PC-3 (cell line): ENCODE results near the gene UBTD1. TPM values are rescaled to one million over a fixed set of nuclear protein-coding genes. Genes with fewer than 3 reads are reported as not detected.

Experiments
- ATAC-seq: fragments of 200-7000 bp; cut with Tn5 transposase; 2 replicates; pipeline ENCODE4 v1.9.1; 2020; ENCODE audit warnings: mild to moderate bottlenecking, moderate library complexity
- BruUV-seq: library from RNA; stranded (reverse); fragments of 400-500 nt; replicated peaks from 2 replicates; lab custom pipeline; 2021; lab: Mats Ljungman, UMichigan
- CTCF ChIA-PET: fragments of 300-600 bp; sonication (Branson Sonifier 250); formaldehyde crosslinking; loops from one replicate; lab custom pipeline; 2022; ENCODE audit warnings: antibody characterized with exemption; lab: Charles Lee
- POLR2A ChIA-PET: fragments of 300-600 bp; sonication (Branson Sonifier 250); formaldehyde crosslinking; loops from one replicate; lab custom pipeline; 2022; ENCODE audit warnings: antibody characterized with exemption; ENCODE audit not compliant: unreplicated experiment; lab: Charles Lee
- DNase-seq: peaks from one replicate; pipeline ENCODE4 v3.0.0-alpha.2; 2015
- H2AFZ ChIP-seq: fragments of 300-600 bp; sonication (generic); 2 replicates; pipeline ENCODE4 v1.6.0; 2016; ENCODE audit warnings: antibody characterized with exemption, low read length
- H3F3A ChIP-seq: fragments of 300-600 bp; sonication (generic); one replicate; pipeline ENCODE4 v1.6.0; 2017; ENCODE audit warnings: antibody characterized with exemption, low read length, control low read depth, mild to moderate bottlenecking; ENCODE audit not compliant: unreplicated experiment
- H3K27ac ChIP-seq: fragments of 300-600 bp; sonication (generic); 2 replicates; pipeline ENCODE4 v1.5.1; 2016; ENCODE audit warnings: mild to moderate bottlenecking, low read length
- H3K27me3 ChIP-seq: fragments of 300-600 bp; sonication (generic); 2 replicates; pipeline ENCODE4 v1.6.1; 2016; ENCODE audit warnings: low read length, mixed read lengths
- H3K36me3 ChIP-seq: fragments of 300-600 bp; sonication (generic); 2 replicates; pipeline ENCODE4 v1.6.1; 2016; ENCODE audit warnings: low read depth, mixed run types, low read length, mixed read lengths
- H3K4me1 ChIP-seq: fragments of 300-600 bp; sonication (generic); 2 replicates; pipeline ENCODE4 v1.5.1; 2016; ENCODE audit warnings: low read length; ENCODE audit not compliant: insufficient read depth
- H3K4me2 ChIP-seq: fragments of 300-600 bp; sonication (generic); 2 replicates; pipeline ENCODE4 v1.6.0; 2016; ENCODE audit warnings: low read length
- H3K4me3 ChIP-seq: fragments of 300-600 bp; sonication (generic); 2 replicates; pipeline ENCODE4 v1.5.1; 2016; ENCODE audit warnings: mild to moderate bottlenecking, low read length, mixed read lengths
- H3K79me2 ChIP-seq: fragments of 300-600 bp; sonication (generic); 2 replicates; pipeline ENCODE4 v1.6.1; 2017; ENCODE audit warnings: low read length, mixed read lengths
- H3K9ac ChIP-seq: fragments of 300-600 bp; sonication (generic); 2 replicates; pipeline ENCODE4 v1.6.0; 2016; ENCODE audit warnings: mild to moderate bottlenecking, low read length
- H3K9me2 ChIP-seq: fragments of 300-600 bp; sonication (generic); replicated peaks from 2 replicates; pipeline ENCODE4 v1.6.1; 2016; ENCODE audit warnings: mixed run types, low read length, mixed read lengths
- H3K9me3 ChIP-seq: fragments of 300-600 bp; sonication (generic); 2 replicates; pipeline ENCODE4 v1.6.1; 2016; ENCODE audit warnings: low read length, mixed read lengths
- H4K20me1 ChIP-seq: fragments of 300-600 bp; sonication (generic); 2 replicates; pipeline ENCODE4 v1.6.1; 2016; ENCODE audit warnings: low read length, mixed read lengths
- CTCF ChIP-seq: fragments of 300-600 bp; sonication (generic); conservative IDR thresholded peaks from 2 replicates; pipeline ENCODE4 v1.5.1; 2017; ENCODE audit warnings: antibody characterized with exemption, low read depth, mild to moderate bottlenecking, low read length
- EZH2 ChIP-seq: fragments of 300-600 bp; sonication (generic); IDR thresholded peaks from one replicate; pipeline ENCODE4 v1.6.1; 2017; ENCODE audit warnings: antibody characterized with exemption, mild to moderate bottlenecking, low read length; ENCODE audit not compliant: unreplicated experiment
- EZH2phosphoT487 ChIP-seq: fragments of 300-600 bp; sonication (generic); IDR thresholded peaks from 2 replicates; pipeline ENCODE4 v1.6.1; 2018; ENCODE audit warnings: mild to moderate bottlenecking, antibody characterized with exemption, low read length, borderline replicate concordance
- intact Hi-C: fragments of 100-400 bp; cut with micrococcal nuclease; formaldehyde crosslinking; loops from 2 replicates; pipeline ENCODE4 v1.9.0; 2023
- total RNA-seq: library from RNA; depleted of rRNA; stranded (reverse); fragments of >200 nt; gene quantifications from 2 replicates; pipeline ENCODE4 v1.2.3, GENCODE V29; 2014

UBTD1 gene
- total RNA-seq, 1 experiment from 2014 or later, result 18.5 TPM

DNA sequence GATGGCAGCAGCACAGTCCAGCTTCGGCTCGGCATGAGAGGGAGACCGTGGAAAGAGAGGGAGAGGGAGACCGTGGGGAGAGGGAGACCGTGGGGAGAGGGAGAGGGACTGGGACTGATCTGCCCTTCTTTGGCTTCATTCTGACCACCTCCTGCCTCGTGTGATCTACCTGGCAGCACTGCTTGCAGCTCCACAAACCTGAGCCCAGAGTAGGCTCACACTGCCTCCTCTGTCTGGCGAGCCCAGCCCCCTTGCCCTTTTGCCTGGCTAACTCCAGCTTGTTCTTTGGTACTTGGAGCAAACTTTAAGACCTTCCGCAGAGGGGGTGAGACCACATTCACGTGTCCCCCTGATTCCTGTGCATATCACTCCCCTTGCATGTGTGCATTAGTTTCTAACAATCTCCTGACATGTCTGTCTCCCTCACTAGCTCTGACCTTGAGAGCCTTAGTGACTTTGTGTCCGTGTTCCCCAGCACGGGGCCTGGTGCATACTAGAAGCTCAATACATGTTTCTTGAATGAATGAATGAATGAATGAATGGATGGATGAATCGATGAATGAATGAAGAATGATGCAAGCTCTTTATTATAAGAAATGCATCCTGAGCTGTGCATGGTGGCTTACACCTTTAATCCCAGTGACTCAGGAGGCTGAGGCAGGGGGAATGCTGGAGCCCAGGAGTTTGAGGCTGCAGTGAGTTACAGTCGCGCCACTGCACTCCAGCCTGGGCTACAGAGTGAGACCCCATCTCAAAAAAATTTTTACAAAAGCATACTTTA lies 31.2 kb downstream of the UBTD1 start:
- intact Hi-C loops, result no loop called here

DNA sequence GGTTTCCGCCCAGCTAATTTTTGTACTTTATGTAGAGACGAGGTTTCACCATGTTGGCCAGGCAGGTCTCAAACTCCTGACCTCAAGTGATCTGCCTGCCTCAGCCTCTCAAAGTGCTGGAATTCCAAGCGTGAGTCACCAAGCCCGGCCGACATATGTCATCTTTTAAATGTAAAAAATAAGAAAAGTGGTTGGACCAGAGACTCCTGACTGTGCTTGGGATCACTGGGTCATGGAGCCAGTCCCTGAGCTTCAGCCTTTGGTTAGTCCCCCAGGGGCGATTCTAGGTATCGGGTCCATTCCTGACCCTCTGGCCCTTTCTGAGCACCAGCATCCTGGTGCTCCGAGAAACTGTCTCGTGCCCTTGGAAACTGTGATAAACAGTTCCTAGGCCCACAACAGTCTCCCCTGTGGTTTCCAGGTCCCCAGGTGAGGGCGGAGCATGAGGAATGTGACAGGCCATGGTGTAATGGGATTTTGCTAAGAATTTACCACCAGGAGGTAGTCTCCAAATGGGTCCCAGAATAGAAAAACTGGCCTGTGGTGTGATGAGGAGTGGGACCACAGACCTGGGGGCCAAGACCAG lies 32.8 kb downstream of the UBTD1 start:
- Histone ChIP-seq H3K9me2 (no peaks in the 10 kb centered on the region), H4K20me1 (no peaks in the 10 kb centered on the region), H3K4me1 (peaks cover 4% of the 10 kb centered on the region; the same call in 1 of the 2 replicates), H3K36me3 (no peaks in the 10 kb centered on the region; the same call in 1 of the 2 replicates), H3K4me2 (no peak overlapping the region), H3K9me3 (no peaks in the 10 kb centered on the region), H3K27ac (no peak overlapping the region), H3K4me3 (no peak overlapping the region), H3K27me3 (no peaks in the 10 kb centered on the region), H2AFZ (no peak overlapping the region), H3F3A (no peaks in the 10 kb centered on the region), H3K9ac (no peak overlapping the region), H3K79me2 (no peaks in the 10 kb centered on the region)
- TF ChIP-seq CTCF, result no peak
- TF ChIP-seq EZH2, result no peak
- no peak for TF ChIP-seq EZH2phosphoT487
- no TSS peak for BruUV-seq
- ATAC-seq, result no peak
- CTCF ChIA-PET, result interaction anchor here (0.7 kb wide), 1 partner anchor 72 kb away, joined by 3 read pairs; no protein-coding TSS in a partner anchor
- intact Hi-C loops, result no loop called here
- no peak for DNase-seq
- POLR2A ChIA-PET, result no interaction called here

More for the DNA sequence above, 31.2 kb downstream of the UBTD1 start:
- no peaks in the 10 kb centered on the region for H4K20me1 ChIP-seq
- H3K9me2 ChIP-seq, result no peaks in the 10 kb centered on the region
- H3K79me2 ChIP-seq, result no peaks in the 10 kb centered on the region
- H2AFZ ChIP-seq, result no peak overlapping the region
- H3K9me3 ChIP-seq, result no peaks in the 10 kb centered on the region
- H3K36me3 ChIP-seq, result no peaks in the 10 kb centered on the region; the same call in 1 of the 2 replicates
- no peak overlapping the region for H3K27ac ChIP-seq
- ChIA-PET POLR2A (no interaction called here), CTCF (no interaction called here)
- H3K4me3 ChIP-seq, result no peak overlapping the region
- no peak overlapping the region for H3K9ac ChIP-seq
- H3F3A ChIP-seq, result no peaks in the 10 kb centered on the region
- no peaks in the 10 kb centered on the region for H3K27me3 ChIP-seq
- no peak for DNase-seq
- no TSS peak for BruUV-seq
- no peak for TF ChIP-seq EZH2phosphoT487
- TF ChIP-seq CTCF, result no peak
- TF ChIP-seq EZH2, result no peak
- no peak overlapping the region for H3K4me2 ChIP-seq
- peaks cover 4% of the 10 kb centered on the region; the same call in 1 of the 2 replicates for H3K4me1 ChIP-seq
- no peak for ATAC-seq
